T-helper 2 cell treated with Interferon-gamma antibody and Interleukin-4, amounts not matched to agents 100 ng/mL and 5 ng/mL, for 36 hours (primary cell): ENCODE results near the gene FADS2. TPM values are rescaled to one million over a fixed set of nuclear protein-coding genes. Genes with fewer than 3 reads are reported as not detected.

ENCODE experiments used
- intact Hi-C: fragments of 100-400 bp; cut with micrococcal nuclease; formaldehyde crosslinking; loops from one replicate; pipeline ENCODE4 v1.15.1; 2023
- total RNA-seq: library from RNA; stranded (reverse); gene quantifications from 2 replicates; pipeline ENCODE4 v1.2.3, GENCODE V29; 2022

The FADS2 gene
- total RNA-seq: 268 and 282 TPM in 2 replicates

DNA sequence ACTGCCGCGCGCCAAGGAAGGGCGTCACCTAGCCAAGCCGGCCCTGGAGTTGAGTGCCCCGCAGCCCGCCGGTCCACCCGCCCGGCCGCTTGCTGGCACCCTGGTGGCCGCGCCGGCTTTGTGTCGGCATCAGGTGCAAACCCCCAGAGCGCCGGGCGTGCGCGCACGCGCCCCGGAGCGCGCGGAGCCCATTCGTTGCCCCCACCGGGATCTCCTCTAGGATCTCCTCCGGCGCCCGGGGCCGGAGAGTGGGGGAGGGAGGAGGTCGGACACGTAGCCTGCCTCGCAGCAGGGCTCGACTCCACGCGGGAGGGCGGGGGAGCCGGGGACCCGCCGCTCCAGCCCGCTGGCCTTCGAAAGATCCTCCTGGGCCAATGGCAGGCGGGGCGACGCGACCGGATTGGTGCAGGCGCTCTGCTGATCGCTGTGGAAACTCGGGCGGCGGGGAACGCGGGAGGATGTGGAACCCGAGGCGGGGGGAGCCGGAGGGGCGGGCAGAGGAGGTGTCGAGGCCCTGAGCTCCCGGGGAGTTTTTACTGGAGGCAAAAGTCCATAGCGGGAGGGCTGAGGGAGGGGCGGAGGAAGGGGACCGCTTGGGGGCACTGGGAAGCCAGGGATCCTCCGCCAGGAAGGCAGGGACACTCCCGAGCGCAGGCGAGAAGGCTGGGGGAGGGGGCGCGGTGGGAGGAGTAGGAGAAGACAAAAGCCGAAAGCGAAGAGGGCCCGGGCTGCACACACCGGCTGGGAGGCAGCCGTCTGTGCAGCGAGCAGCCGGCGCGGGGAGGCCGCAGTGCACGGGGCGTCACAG, at the start of gene FADS2:
TSS of gene FADS2 (plus strand) at position 730 of the 808 bp plus-strand sequence. CDS start 91 bp downstream, outside the sequence.
- intact Hi-C loops: loop anchor here (1.0 kb wide), 3 partner anchors 10 to 35 kb away; partner anchors contain the start of genes FADS1, FEN1 and TMEM258

DNA sequence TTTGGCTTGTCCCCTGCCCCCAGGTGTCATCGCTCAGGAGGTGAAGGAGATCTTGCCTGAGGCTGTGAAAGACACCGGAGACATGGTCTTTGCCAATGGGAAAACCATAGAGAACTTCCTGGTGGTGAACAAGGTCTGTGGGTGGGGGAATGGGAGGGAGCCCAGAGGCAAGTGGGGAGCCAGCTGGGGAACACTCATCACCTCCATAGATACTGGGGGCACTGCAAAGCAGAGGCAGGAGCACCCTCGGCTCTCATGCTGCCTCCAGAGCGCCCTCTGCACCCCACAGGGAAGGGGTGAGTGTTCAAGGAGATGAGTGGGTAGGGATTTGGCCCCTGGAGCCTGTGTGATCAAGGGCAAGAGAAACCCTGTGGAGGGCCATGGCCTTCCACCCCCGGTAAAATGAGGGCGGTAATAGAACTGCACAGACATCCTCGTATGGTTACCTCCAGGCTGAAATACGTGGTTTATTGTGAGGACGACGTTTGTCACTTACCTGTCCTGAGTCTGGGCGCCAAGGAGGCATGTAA, 49.7 kb upstream of the FADS2 start:
- intact Hi-C loops: no loop called here

DNA sequence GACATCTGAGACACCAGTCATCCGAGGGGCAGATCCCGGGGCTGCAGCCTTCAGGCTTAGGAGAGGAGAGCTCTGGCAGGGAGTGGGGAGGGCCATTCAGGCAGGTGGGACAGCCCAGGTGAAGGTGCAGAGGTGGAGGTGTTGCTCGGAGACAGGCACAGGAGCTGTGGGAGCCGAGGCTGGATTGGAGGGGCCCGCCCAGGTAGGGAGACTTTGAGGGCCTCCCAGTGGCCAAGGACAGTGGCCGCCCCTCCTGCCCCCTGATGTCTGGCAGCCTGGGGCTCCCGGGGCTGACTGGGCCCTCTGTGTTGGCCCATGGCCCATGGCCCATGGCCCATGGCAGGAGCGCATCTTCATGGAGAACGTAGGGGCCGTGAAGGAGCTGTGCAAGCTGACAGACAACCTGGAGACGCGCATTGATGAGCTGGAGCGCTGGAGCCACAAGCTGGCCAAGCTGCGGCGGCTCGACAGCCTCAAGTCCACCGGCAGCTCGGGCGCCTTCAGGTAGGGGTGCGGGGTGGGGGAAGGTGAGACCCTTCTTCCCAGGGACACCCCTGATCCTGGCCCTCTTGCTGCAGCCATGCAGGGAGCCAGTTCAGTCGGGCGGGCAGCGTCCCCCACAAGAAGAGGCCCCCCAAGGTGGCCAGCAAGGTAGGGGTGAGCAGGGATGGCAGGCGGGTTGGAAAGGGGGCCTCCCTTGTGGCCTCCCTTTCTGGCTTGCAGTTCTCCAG, 49.0 kb upstream of the FADS2 start:
- intact Hi-C loops: no loop called here

DNA sequence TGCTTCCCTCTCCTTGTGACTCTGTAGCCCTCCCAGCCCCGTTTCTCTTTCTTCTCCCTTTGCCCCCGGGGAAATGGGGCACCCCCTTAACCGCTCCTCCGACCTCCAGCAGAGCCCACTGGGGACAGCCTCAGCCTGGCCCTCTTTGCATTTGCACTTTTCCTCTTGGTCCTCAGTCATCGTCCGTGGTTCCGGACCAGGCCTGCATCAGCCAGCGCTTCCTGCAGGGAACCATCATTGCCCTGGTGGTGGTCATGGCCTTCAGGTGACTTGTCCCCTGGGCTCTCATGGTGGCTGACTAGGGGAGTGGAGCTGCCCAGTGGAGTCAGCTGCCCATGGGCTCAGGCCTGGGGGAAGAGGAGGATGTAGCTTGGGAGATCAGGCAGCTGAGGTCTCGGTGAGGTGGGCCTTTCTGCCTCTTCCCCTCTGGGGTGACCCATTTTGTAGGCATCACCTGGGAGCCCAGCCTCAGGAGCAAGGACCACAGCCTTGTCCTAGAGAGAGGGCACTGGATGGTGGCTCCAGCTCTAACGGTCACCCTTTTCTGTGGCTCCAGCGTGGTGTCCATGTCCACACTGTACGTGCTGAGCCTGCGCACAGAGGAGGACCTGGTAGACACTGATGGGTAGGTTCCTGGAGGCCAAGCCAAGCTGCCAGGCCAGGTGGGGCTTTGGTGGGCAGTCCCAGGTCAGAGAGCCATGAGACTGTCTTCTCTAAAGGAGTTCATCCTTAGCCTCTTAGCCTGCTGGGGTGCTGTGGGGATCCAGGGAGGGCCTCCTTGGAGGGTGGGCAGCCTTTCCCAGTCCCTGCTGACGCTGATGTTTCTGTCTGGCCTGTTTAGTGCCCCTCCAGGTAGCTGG, 48.2 kb upstream of the FADS2 start:
- intact Hi-C loops: no loop called here

DNA sequence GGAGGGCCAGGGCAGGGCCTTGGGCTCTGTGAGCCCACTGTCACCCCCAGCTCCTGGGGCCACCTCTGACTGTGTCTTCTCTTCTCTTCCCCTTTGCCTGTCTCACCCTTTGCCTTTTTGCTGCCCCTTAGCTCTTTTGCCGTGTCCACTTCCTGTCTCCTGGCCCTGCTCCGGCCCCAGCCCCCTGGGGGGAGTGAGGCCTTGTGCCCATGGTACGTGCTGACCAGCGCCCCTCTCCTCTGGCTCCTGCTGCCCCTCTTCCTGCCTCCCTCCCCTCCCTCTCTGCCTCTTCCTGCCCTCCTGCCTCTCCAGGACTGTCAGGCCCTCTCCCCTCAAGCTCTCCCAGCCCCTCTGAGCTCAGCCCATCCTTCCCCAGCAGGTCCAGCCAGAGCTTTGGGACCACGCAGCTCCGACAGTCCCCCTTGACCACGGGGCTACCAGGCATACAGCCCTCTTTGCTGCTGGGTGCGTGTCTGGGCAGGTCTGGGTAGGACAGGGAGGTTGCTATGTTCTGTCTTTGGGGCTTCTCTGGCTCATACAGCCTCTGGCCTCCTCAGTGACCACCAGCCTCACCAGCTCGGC, 47.4 kb upstream of the FADS2 start:
- intact Hi-C loops: no loop called here

DNA sequence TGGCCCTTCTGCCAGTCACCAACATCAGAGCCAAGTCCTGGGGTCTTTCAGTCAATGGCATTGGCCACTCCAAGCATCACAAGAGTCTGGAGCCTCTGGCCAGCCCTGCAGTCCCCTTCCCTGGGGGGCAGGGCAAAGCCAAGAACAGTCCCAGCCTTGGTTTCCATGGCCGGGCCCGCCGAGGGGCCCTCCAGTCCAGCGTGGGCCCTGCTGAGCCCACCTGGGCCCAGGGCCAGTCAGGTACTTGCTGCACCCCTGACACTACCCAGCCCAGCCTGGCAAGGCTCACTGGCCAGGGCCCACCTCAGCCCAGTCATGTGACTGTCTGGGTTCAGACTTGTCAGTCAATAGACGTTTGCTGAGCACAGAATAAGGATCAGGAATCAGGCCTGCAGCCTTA, 46.5 kb upstream of the FADS2 start:
- intact Hi-C loops: no loop called here

DNA sequence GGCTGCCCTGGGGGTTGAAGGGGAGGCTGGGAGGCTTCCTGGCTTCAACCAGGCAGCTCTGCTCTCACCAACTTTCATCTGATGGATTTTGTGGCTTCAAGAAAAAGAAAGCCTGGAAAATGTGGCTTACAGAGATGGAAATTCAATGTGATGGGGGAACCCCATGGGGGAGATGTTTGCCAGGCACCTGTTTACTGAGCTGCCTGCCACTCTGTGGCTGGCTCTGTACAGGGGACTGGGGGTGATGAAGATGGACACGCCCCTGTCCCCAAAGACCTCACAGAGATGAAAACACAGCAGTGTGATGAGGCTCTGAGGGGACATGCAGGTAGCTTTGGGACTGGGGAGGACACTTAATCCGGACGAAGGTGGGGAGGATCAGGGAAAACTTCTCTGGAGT, 45.8 kb upstream of the FADS2 start:
- intact Hi-C loops: no loop called here

DNA sequence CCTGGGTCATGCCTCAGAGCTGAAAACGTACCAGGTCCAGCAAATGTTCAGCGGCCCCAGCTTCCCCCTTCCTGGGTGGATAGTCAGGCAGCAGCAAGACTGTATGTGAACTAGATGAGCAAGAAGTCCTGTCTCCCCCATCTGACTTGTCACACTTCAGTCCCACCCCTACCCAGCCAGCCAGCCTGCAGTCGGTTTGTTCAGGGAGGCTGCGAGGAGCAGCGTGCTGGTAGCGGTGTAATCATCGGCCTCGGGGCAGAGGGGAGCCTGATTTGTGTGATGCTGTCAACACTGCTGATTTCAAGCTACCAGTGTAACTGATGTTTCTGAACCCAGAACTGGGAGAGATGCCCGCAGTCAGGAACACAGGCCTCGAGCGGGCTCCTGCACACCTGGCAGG, 45.3 kb upstream of the FADS2 start:
- intact Hi-C loops: no loop called here

DNA sequence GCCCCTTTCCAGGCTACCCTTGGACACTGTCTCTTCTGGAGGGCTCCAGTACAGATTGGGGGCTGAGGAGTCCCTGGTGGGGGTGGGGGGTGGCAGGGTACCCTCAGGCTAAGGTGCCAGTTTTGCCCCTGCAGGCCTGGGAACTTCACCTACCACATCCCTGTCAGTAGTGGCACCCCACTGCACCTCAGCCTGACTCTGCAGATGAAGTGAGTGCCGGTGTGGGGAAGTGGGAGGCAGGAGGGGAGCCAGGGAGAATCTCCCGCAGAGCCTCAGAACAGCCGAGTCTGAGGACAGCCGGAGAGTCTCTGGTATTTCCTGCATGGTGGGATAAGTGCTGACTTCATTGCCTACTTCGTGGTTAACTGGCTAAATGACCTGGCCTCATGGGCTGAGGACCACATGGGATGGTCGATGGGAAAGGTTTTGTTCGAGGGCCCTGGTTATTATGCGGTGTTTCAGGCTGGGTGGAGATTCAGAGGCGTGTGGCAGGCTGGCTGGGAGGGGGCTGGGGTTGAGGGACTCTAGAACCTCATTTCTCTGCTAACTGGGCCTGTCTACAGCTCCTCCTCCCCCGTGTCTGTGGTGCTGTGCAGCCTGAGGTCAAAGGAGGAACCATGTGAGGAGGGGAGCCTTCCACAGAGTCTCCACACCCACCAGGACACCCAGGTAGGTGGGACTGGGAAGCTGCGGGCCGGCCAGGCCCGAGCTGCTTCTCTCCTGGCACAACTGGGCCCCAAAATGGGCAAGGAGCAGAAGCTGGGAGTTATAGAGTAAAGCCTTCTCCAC, 44.2 kb upstream of the FADS2 start:
- intact Hi-C loops: no loop called here

DNA sequence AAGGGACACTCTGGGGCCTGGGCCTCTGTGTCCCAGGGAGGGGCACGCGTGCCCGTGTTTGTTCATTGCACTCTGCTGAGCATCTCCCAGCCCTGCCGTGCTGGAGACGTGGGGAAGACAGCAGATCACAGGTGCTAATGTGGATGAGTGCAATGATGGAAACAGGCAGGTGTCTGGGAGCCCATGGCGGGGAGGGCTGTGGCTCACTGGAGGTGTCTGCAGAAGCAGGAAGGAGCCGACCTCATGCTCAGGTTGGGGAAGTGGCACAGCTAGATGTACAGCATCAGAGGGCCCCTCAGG, 43.6 kb upstream of the FADS2 start:
- intact Hi-C loops: no loop called here

DNA sequence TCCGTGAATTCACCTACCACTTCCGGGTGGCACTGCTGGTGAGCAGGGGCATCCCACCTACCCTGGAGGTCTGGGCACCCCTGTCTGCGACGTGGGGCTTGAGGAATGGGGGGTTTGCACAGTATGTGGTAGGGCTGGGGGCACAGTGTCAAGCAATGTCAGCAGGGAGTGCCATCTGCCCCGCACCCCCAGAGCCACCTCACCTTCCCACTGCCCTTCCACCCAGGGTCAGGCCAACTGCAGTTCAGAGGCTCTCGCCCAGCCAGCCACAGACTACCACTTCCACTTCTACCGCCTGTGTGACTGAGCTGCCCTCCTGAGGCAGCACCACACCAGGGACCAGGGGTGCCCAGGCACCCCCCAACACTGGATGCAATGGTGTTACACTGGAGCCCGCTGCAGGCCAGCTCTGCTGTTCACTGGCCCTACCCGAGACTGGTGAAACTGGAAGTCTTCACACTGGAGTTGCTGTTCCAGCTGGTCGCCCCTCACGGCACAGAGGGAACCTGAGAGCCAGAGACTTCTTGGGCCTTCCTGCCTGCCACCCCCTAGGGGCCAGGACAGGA, 42.2 kb upstream of the FADS2 start:
- intact Hi-C loops: no loop called here

DNA sequence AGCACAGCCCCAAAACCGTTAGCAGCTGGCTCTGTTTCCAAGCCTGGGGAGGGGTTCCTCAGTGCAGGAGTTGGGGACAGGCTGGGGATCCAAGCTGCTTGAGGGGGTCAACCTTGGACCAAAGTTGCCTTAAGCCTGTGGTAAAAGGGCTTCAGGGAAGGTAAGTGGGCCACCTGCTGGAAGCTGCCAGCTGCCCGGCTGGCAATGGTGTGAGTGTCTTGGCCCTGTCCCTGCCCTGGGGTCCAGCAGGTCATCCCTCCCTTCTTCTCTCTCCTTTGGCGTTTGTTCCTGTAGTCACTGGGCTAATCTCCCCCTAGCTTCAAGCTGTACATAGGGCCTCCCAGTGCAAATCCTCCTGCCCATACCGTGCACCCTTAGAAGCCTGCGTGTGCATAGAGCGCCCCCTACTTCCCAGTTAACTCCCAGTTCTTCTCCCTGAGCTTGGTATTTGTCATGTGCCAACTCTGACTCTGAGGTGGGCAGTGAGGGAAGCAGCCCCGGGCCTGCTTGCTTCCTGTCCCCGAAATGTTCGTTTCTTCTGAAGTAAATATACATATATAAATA, 40.1 kb upstream of the FADS2 start:
- intact Hi-C loops: no loop called here

DNA sequence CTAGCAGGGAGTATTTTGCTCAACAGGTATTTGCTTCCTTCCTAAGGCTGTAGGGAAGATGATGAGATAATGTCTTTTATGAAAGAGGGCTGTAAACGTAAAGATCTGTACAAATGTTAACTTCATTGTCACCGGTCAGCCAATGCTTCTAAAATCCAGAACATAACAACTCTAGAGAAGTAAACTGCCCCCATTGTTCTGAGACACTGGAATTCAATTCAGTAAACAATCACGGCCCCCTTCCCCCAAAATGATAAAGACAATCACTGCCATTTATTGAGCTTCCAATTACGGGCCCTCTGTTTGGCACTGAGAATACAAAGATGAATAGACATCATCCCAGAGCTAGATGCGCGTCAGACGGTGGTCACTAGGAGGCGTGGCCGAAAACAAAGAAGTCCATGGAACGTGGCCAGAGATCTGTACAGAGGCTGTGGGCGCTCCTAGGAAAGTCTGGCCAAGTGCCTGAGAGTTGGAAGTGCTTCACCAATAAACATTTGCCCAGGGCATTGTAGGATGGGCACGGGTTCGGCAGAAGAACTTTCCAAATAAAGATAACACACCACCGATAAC, 36.3 kb upstream of the FADS2 start:
- intact Hi-C loops: loop anchor here (1.0 to 5.0 kb wide), 6 partner anchors 23 to 331 kb away; partner anchors contain the start of genes FADS2 and FTH1

DNA sequence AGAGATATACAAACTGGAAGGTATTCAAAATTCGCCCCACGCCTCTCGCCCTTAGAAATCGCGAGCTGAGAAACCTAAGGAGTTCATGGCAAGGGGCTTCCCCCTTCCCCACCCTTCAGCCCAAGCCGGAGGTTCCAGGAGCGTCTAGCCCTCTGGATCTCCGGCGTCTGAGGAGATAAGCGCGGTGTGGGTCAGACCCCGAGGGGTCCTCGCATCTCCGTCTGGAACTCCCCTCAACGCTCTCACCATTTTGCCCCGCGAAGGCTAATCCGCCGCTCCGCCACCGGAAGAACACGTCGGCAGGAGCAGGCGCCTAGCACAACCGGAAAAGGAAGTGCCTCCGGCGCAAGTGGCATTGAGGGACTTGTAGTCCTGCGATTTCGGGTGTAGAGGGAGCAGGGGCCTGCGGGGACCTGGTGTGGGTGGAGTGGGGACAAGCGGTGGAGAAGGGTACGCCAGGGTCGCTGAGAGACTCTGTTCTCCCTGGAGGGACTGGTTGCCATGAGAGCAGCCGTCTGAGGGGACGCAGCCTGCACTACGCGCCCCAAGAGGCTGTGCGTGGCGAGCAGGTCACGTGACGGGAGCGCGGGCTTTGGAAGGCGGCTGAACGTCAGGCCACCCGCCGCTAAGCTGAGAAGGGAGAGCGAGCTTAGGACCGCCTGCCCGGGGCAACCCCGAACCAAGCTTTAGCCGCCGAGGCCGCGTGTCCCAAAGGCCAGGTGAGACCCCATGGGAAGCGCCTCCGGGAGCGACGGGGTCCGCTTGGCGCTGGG, 35.6 kb upstream of the FADS2 start, which contains the start of the genes FEN1 and TMEM258:
TSS of gene FEN1 (plus strand) at position 602 of the 773 bp plus-strand sequence. CDS start 2,451 bp downstream, outside the sequence.
TSS of gene TMEM258 (minus strand) at position 290 of the 773 bp plus-strand sequence. CDS start at position 249, 41 bp downstream.
- intact Hi-C loops: loop anchor here (1.0 to 5.0 kb wide), 6 partner anchors 23 to 331 kb away; partner anchors contain the start of genes FADS2 and FTH1

DNA sequence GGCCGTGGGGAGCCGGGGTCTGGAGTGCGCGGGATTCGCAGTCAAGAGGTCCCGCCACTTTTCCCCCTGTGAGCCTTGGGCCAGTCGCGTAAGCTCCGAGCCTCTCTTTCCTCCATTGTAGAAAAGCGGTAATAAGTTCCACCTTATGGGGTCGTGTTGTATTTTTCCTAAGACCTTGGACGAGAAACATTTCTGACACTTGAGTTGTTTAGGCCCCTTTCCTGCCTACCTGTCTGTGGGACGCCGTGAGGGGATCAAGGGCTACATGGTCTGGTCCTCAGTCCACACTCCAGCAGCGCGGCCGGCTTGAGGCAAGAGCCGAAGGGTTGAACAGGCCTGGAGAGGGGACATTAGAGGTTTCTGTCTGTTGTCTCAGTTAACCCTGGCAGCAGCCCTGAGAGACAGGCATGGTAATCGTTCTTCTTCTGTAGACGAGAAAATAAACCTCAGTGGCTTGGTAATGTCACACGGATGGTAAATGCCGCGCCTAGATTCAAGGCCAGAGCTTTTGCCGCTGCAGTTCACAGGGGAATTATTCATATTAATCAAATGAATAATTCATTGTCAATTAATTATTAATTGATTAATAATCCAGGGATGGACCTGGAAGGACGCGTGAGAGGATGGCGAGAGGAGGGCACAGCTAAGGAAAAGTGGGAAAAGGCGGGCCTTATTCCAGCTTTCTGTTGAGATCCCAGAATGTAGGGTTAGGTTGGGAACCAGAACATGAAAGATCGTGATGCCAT, 34.8 kb upstream of the FADS2 start:
- intact Hi-C loops: loop anchor here (2.0 to 5.0 kb wide), 3 partner anchors 174 to 314 kb away; partner anchors contain the start of gene FTH1

DNA sequence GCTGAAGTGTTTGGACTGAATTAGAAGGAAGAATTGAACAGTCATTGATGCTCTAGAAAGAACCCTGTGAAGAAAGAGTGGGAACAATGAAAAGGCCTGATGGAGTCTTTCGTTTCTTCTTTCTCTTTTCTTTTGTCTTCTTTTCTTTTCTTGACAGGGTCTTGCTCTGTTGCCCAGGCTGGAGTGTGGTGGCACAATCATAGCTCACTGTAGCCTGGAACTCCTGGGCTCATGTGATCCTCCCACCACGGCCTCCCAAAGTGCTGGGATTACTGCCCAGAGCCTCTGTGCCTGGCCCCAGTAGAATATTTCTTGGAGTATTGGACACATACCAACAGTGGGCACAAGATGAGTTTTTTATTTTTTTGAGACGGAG, 34.3 kb upstream of the FADS2 start:
- intact Hi-C loops: loop anchor here (2.0 to 5.0 kb wide), 3 partner anchors 173 to 313 kb away; partner anchors contain the start of gene FTH1

DNA sequence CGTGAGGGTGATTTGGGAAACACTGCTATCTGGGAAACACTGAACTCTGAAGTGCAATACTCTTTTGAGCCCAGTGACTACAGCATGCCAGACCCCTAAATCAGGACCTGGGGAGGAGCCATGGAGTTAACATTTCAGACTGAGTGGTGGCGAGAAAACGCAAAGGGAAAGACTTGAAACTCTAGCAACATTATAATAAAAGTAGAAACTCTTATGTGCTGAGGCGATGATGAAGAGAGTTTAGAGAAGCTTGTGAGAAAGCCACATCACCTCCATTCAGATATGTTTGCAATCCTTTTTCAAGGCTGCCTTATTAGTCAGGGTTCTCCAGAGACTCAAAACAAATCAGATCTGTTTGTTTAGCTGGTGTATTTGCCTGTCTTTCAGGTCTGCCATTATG, 33.5 kb upstream of the FADS2 start:
- intact Hi-C loops: loop anchor here (5.0 kb wide), 2 partner anchors 173 to 313 kb away; partner anchors contain the start of gene FTH1
